SJSA1 (cell line): Measurements from ENCODE around the gene CEP295NL. TPM values are rescaled to one million over a fixed set of nuclear protein-coding genes. Genes with fewer than 3 reads are reported as not detected.

Experiments
- DNase-seq, 2 experiments: peaks; one replicate each; pipeline ENCODE4 v3.0.0-alpha.2; 2015 to 2020; ENCODE audit warnings: low spot score in 2 of 2, low read depth in 1 of 2
- H3K27ac ChIP-seq: fragments of 250-450 bp; sonication (Bioruptor Pico); 2 replicates; pipeline ENCODE4 v1.5.1; 2020; ENCODE audit warnings: mild to moderate bottlenecking, moderate library complexity
- H3K27me3 ChIP-seq: fragments of 250-450 bp; sonication (Bioruptor Pico); replicated peaks from 2 replicates; pipeline ENCODE4 v1.5.1; 2020; ENCODE audit warnings: mild to moderate bottlenecking, moderate library complexity
- H3K36me3 ChIP-seq: fragments of 250-450 bp; sonication (Bioruptor Pico); 2 replicates; pipeline ENCODE4 v1.5.1; 2020; ENCODE audit warnings: mild to moderate bottlenecking
- H3K4me1 ChIP-seq: fragments of 250-450 bp; sonication (Bioruptor Pico); replicated peaks from 2 replicates; pipeline ENCODE4 v1.6.1; 2021; ENCODE audit warnings: mild to moderate bottlenecking
- H3K4me3 ChIP-seq: fragments of 250-450 bp; sonication (Bioruptor Pico); 2 replicates; pipeline ENCODE4 v1.5.1; 2020; ENCODE audit warnings: mild to moderate bottlenecking
- H3K9me3 ChIP-seq: fragments of 250-450 bp; sonication (Bioruptor Pico); replicated peaks from 2 replicates; pipeline ENCODE4 v1.5.1; 2020; ENCODE audit warnings: mild to moderate bottlenecking
- total RNA-seq: library from RNA; depleted of rRNA; stranded (reverse); fragments of >200 nt; shearing (Covaris generic); gene quantifications from 2 replicates; pipeline ENCODE4 v1.2.3, GENCODE V29; 2014; rRNA removed

CEP295NL gene
- total RNA-seq, 1 experiment from 2014 or later: 0.34 TPM

DNA sequence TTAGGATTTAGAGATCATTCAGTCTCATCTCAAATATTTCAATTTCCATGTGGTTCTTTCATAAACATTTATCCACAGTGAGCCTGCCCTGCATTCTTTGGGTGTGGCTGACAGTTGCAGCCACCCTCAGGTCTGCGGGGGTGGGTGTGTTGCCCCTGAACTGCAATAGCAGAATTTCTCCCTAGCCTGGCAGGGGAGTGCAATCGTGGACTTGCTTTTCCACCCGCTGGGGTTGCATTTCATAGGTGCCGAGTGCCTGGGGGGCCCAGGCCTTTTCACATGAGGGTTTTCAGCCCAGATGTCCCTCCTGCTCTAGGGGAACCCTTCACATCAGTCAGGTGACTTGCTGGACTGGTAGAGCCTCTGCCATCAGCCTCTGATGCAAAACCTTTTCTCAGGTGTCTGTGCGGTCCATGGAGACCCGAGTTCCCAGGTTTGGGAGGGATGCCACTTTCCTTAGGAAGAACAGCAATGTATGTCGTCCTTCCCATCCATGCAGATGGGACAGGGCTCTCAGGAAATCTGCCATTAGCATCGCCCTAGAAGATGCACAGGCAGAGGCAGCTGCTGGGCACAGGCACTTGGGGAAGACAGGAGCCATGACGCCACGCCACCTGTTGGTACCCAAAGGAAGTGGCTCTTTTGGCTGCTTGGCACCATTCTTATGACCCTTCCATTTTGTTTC is 60.0 kb downstream of the CEP295NL start:
- H3K9me3 ChIP-seq: no peaks in the 10 kb centered on the region
- H3K27me3 ChIP-seq: no peaks in the 10 kb centered on the region
- H3K4me1 ChIP-seq: peaks cover 21% of the 10 kb centered on the region
- no peak overlapping the region for H3K27ac ChIP-seq
- peaks cover 9% of the 10 kb centered on the region for H3K36me3 ChIP-seq
- peak in 1 of 2 experiments; percentile 39 for DNase-seq
- H3K4me3 ChIP-seq: no peak overlapping the region

DNA sequence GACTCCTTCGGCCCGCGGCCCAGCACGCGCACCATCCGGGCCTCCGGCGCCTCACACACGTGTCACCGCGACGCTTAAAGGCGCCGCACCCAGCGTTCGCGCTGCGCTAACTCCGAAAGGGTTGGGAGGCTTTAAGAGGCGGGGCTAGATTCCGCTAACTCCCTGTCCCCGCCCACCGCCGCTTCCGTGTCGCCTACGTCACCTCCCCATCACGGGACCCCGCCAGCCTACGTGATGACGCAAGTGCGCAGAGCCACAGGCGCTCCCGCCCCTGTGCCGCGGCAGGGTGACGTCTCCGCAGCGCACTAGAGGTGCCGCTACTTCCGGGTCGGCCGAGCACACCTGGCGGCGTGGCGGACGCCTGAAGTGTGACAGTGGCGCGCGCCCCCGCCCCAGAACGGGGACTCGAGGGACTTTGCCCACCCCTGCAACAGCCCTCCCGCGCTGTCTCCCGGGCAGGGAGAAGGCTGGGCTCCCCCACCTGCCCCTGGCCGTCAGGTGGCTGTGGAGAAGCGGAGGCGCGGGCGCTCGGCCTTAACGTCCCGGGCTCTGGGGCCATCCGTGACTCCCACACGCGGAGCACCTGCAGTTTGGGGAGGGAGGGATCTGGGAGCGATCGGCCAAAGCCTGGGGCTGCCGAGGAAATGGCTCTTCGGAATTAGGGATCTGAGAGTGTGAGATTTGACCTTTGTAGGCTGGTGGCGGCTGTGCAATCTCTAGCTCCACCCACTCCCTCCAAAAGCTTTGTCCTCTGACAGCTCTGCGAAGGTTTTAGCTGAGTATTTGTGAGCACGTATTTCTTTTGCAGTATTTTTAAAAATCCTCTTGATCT is 62.0 kb downstream of the CEP295NL start, which contains the start of gene USP36:
TSS of gene USP36 (minus strand) at position 35 of the 832 bp plus-strand sequence. CDS start 4,451 bp downstream, outside the sequence.
- Histone ChIP-seq H3K9me3 (no peaks in the 10 kb centered on the region), H3K4me3 (peak within 1 kb of the TSS; percentile 78), H3K27ac (peak within 1 kb of the TSS; percentile 63), H3K27me3 (no peaks in the 10 kb centered on the region), H3K36me3 (peaks cover 27% of the 10 kb centered on the region), H3K4me1 (peaks cover 21% of the 10 kb centered on the region)
- DNase-seq: peak; percentile 99 to 100

Other genes starting within 250 kb of the CEP295NL start
- gene CYTH1, start 120.9 kb downstream of the CEP295NL start, total RNA-seq: 14.6 and 18.9 TPM in 2 replicates
- gene USP36, start 62.4 kb downstream of the CEP295NL start, total RNA-seq: 11.4 and 22.9 TPM in 2 replicates
- gene TIMP2, start 22.2 kb upstream of the CEP295NL start, total RNA-seq: 122 and 166 TPM in 2 replicates
- 485 TPM in 2 replicates for gene LGALS3BP, start 76.7 kb upstream of the CEP295NL start, total RNA-seq
- gene CANT1, start 106.6 kb upstream of the CEP295NL start, total RNA-seq: 68.9 and 106 TPM in 2 replicates
- 3.6 and 5.1 TPM in 2 replicates for gene C1QTNF1, start 121.0 kb upstream of the CEP295NL start, total RNA-seq
- gene ENGASE, start 171.6 kb upstream of the CEP295NL start, total RNA-seq: 7.8 and 13.9 TPM in 2 replicates